ENCODE measurements around the gene HSD17B13. TPM values are rescaled to one million over a fixed set of nuclear protein-coding genes. Genes with fewer than 3 reads are reported as not detected.
"Not testable (repeated sequence)": the region's sequence is repeated elsewhere in the genome, so short reads cannot be mapped to it uniquely, and the experiment has no call there.

HSD17B13 gene, protein sequence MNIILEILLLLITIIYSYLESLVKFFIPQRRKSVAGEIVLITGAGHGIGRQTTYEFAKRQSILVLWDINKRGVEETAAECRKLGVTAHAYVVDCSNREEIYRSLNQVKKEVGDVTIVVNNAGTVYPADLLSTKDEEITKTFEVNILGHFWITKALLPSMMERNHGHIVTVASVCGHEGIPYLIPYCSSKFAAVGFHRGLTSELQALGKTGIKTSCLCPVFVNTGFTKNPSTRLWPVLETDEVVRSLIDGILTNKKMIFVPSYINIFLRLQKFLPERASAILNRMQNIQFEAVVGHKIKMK
- polyA plus RNA-seq (ENCODE audit: insufficient read length in 10 of 10), result under 1 TPM; 0.15 to 0.67 (median 0.37) TPM
- long read RNA-seq, donor 1, result 0 reads
- long read RNA-seq, donor 2, result 0 reads
- long read RNA-seq, donor 3, result 0 reads
- long read RNA-seq, donor 4, result 0 reads
- long read RNA-seq, donor 5, result 0 reads
- long read RNA-seq, donor 6, result 0 reads
- long read RNA-seq, donor 7, result 0 reads
- long read RNA-seq, donor 8, result 0 reads
- long read RNA-seq, donor 9, result 0 reads

DNA sequence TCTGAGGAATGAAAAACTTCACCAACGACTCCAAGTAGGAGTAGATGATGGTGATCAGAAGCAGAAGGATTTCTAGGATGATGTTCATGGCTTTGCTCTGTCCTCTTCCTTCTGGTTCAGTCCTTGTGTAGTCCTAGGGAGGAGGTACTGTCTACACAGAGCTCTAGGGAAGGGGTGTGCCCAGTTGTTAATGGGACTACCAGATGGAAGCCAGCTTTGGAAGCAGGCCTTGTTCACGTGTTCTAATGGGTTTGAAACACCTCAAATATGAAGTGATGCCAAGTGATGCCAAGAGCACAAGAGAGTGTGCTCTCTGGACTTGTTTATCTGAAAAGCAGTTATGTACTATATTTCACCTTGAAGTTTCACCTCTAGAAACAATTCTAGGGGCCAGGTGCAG lies at the start of gene HSD17B13:
Gene HSD17B13 (minus strand): TSS at position 129 of the 400 bp plus-strand sequence. CDS start 41 bp downstream, at position 88.
- no peak for DNase-seq

GRCh38 chr4:87370068-87370467 lies 47.4 kb upstream of the HSD17B13 start:
- no peak for DNase-seq

- DNase-seq, result no peak
Measured at GRCh38 chr4:87366521-87367162, 44.0 kb upstream of the HSD17B13 start.

GRCh38 chr4:87365348-87365747 lies 42.7 kb upstream of the HSD17B13 start:
- DNase-seq, result no peak

- DNase-seq, result no peak
Measured at GRCh38 chr4:87363552-87363951, 40.9 kb upstream of the HSD17B13 start.

GRCh38 chr4:87360338-87360935 lies 37.8 kb upstream of the HSD17B13 start:
- DNase-seq, result no peak

DNA sequence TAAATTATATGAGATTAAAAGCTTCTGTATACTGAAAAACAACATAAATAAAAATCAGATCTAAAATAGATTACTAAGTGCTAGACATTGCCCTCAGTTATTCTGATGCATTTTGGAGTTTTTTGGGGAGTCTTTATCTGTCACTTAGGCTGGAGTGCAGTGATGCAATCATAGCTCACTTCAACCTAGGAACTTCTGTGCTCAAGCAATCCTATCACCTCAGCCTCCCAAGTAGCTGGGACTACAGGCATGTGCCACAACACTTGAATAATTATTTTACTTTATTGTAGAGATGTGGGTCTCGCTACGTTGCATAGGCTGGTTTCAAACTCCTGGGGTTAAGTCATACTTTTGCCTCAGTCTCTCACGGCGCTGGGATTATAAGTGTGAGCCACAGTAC lies 36.6 kb upstream of the HSD17B13 start:
- DNase-seq, result no peak

- DNase-seq, result no peak
Measured at GRCh38 chr4:87356832-87357526, 34.3 kb upstream of the HSD17B13 start.

GRCh38 chr4:87354168-87355102 lies 31.8 kb upstream of the HSD17B13 start:
- peak in 1 of 3 donors; percentile 4 for DNase-seq

GRCh38 chr4:87353592-87353991 lies 30.9 kb upstream of the HSD17B13 start:
- peak; percentile 17 to 51 (median 44) for DNase-seq

DNA sequence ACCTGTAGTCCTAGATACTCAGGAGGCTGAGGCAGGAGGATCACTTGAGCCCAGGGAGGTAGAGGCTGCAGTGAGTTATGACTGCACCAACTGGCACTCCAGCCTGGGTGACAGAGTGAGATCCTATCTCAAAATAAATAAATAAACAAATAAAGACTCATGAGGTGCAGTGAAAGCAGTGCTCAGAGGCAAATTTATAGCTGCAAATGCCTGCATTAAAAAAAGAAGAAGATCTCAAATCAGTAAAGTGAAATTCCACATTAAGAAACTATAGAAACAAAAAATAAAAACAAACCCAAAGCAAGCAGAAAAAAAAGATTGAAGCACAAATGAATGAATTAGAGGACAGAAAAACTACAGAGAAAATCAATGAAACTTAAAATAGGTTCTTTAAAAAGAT lies 22.5 kb upstream of the HSD17B13 start:
- DNase-seq, result no peak

- no peak for DNase-seq
Measured at GRCh38 chr4:87342872-87343271, 20.2 kb upstream of the HSD17B13 start.

- DNase-seq, result not testable (repeated sequence)
Measured at GRCh38 chr4:87341954-87342635, 19.4 kb upstream of the HSD17B13 start.

- DNase-seq, result no peak
Measured at GRCh38 chr4:87339440-87339839, 16.8 kb upstream of the HSD17B13 start.

- no peak for DNase-seq
Measured at GRCh38 chr4:87337361-87337760, 14.7 kb upstream of the HSD17B13 start.

GRCh38 chr4:87333267-87333666 lies 10.6 kb upstream of the HSD17B13 start:
- DNase-seq, result no peak

GRCh38 chr4:87330761-87331160 lies 8.1 kb upstream of the HSD17B13 start:
- DNase-seq, result no peak

DNA sequence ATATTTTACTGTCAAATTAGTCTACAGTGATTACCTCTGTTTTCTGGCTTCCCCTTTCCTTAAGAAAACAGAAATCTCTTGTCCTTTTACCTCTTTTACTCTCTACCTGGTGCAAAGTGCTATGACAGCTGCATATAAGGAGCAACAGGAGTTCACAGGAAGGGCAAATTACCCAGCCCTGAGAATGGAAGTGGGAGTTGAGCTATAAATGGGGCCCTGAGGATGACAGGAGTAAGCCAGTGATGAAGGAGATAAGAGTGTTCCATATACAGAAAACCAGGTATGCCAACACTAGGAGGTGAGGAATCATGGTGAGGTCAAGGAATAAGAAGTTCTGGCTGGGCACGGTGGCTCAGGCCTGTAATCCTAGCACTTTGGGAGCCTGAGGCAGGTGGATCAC lies 4.5 kb upstream of the HSD17B13 start:
- DNase-seq, result no peak

- no peak for DNase-seq
Measured at GRCh38 chr4:87326460-87326859, 3.8 kb upstream of the HSD17B13 start.

- DNase-seq, result no peak
Measured at GRCh38 chr4:87321888-87322287, 794 bp downstream of the HSD17B13 start.
